GM13977 (cell line): ENCODE results near the gene ANKRD44.

Source experiments
- DNase-seq: peaks from one replicate; pipeline ENCODE4 v3.0.0; 2012; ENCODE audit warnings: low spot score
- CTCF ChIP-seq: IDR thresholded peaks from 2 replicates; pipeline ENCODE4 v1.5.1; 2012; ENCODE audit warnings: mild to moderate bottlenecking, control low read depth; ENCODE audit not compliant: insufficient read depth; ENCODE audit errors: extremely low read depth, missing control alignments
- in situ Hi-C: fragments of 300-500 bp; cut with MboI; formaldehyde crosslinking; loops from one replicate; pipeline ENCODE4 v1.12.0; 2022; ENCODE audit warnings: low sequenced_read_pairs, low pct_unique_long_range_greater_than_20kb, mixed read lengths, inconsistent platforms; ENCODE audit not compliant: unreplicated experiment

The ANKRD44 gene

GRCh38 chr2:197176522-197176921 is 134.1 kb downstream of the ANKRD44 start:
- TF ChIP-seq CTCF = no peak
- DNase-seq = no peak
- in situ Hi-C loops = loop anchor here (10.0 kb wide), 1 partner anchor 62 kb away; no protein-coding TSS in a partner anchor

GRCh38 chr2:197174539-197175094 is 136.0 kb downstream of the ANKRD44 start:
- in situ Hi-C loops = loop anchor here (10.0 kb wide), 1 partner anchor 60 kb away; no protein-coding TSS in a partner anchor
- no peak for TF ChIP-seq CTCF
- no peak for DNase-seq

GRCh38 chr2:197171582-197171981 is 139.0 kb downstream of the ANKRD44 start:
- TF ChIP-seq CTCF = no peak
- DNase-seq = no peak
- in situ Hi-C loops = loop anchor here (10.0 kb wide), 1 partner anchor 57 kb away; no protein-coding TSS in a partner anchor

GRCh38 chr2:197170208-197170607 is 140.4 kb downstream of the ANKRD44 start:
- TF ChIP-seq CTCF = no peak
- DNase-seq = no peak
- in situ Hi-C loops = loop anchor here (10.0 kb wide), 1 partner anchor 55 kb away; no protein-coding TSS in a partner anchor

GRCh38 chr2:197168705-197169104 is 141.9 kb downstream of the ANKRD44 start:
- peak; percentile 85 for TF ChIP-seq CTCF
- in situ Hi-C loops = no loop called here
- peak; percentile 73 for DNase-seq

- in situ Hi-C loops = no loop called here
- DNase-seq = no peak
- no peak for TF ChIP-seq CTCF
Observed at GRCh38 chr2:197167608-197168314, 142.8 kb downstream of the ANKRD44 start.
